ENCODE results near the gene SLIT2. TPM values are rescaled to one million over a fixed set of nuclear protein-coding genes. Genes with fewer than 3 reads are reported as not detected.

The SLIT2 gene
- total and polyA plus RNA-seq, 2 of the 13 experiments (the other 11 are each of a cell fraction or from before 2014, with no cell fraction given): 0.03 TPM; not detected in 1

DNA sequence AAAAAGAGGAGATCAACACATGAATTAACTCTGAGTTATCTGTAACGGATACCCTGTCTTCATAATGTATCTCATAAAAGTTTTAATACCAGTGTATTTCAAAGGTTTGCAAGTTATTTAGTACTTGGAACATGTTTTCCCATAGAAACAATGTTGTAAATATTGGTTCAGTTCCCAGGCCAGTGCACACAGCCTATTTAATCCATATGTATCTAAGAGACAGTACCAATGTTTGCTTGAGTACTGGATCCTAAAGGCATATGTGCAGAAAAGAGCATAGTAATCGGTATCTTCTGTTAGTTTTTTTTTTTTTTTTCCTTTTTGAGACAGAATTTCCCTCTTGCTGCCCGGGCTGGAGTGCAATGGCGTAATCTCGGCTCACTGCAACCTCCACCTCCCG, 46.1 kb downstream of the SLIT2 start (continued):
- no peak for TF ChIP-seq KDM6A (CRISPR knock-in tag; IDR thresholded peaks at IDR 0.05; ENCODE audit: low read depth)
- TF ChIP-seq ZNF10 (CRISPR knock-in tag; IDR thresholded peaks at IDR 0.05; ENCODE audit: borderline replicate concordance, low read depth): no peak

DNA sequence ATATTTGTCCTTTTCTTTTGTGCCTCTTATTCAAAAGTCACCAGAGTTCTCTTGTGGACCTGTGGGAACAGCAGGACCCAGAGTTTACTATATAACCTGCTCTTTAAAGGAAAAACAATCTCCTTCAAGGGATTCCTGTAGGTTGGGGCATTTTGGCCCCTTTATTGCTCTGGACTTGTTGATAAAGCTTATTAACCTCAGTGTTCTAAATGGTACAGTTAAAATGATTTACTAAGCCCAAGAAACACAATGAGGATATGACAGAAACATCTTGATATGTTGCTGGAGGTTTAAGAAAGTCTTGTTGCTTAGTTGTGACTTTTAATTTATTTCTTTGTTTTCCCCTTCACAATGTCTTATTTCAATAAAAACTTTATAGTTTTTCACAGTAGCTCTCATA, 46.8 kb downstream of the SLIT2 start:
- CTCF ChIA-PET (ENCODE audit: low intra/inter-chr PET ratio, low total read pairs): no interaction called here
- no peak overlapping the region for H2AFZ ChIP-seq (ENCODE audit: low read length)
- intact Hi-C loops (cut with micrococcal nuclease; ENCODE audit: unreplicated experiment): no loop called here

DNA sequence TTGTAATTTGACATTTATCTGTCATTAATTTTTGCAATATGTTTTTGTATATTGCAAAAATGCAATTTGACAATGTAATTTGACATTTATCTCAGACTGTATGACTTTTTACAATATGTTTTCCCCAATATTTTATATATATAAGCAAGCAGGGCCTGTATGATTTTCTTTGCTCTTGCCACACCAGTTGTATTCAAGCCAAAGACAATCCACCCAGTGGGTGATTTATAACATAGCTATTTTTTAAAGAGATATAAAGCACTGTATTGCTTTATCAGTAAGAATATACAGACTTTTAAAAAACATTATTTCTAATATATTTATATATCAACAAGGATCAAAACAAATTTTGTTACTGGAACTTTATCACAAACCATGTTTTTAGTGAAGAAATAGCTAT, 47.3 kb downstream of the SLIT2 start:
- Histone ChIP-seq H3K4me1 (ENCODE audit: insufficient read depth, low read length) (no peaks in the 10 kb centered on the region), H3K36me3 (replicated peaks in 1 of 2; ENCODE audit: control insufficient read depth in 1 of 2, insufficient read depth in 2 of 2, low read length in 2 of 2) (no peaks in the 10 kb centered on the region), H3K79me2 (ENCODE audit: insufficient read depth, low read length) (no peaks in the 10 kb centered on the region), H3K27me3 (ENCODE audit: control insufficient read depth in 1 of 2, insufficient read depth in 2 of 2, low read length in 2 of 2) (no peaks in the 10 kb centered on the region), H3K9me3 (ENCODE audit: low read length) (no peaks in the 10 kb centered on the region), H2AFZ (ENCODE audit: low read length) (no peak overlapping the region), H3K4me3 (replicated peaks in 1 of 3; ENCODE audit: insufficient read depth in 1 of 3, low read depth in 2 of 3, low read length in 3 of 3) (no peak overlapping the region), H3K27ac (ENCODE audit: extremely low read length, insufficient read depth, low read length) (no peak overlapping the region), H4K20me1 (ENCODE audit: insufficient read depth, low read length) (no peaks in the 10 kb centered on the region), H3K9ac (ENCODE audit: insufficient read depth, low read depth, low read length) (no peak overlapping the region), H3K4me2 (ENCODE audit: low read depth, low read length) (no peak overlapping the region)
- BruUV-seq (replicated peaks): no TSS peak
- ATAC-seq: no peak
- ChIA-PET CTCF (ENCODE audit: low intra/inter-chr PET ratio, low total read pairs) (no interaction called here), POLR2A (no interaction called here)
- TF ChIP-seq, protein P1, sequence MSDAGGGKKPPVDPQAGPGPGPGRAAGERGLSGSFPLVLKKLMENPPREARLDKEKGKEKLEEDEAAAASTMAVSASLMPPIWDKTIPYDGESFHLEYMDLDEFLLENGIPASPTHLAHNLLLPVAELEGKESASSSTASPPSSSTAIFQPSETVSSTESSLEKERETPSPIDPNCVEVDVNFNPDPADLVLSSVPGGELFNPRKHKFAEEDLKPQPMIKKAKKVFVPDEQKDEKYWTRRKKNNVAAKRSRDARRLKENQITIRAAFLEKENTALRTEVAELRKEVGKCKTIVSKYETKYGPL (CRISPR knock-in tag; IDR thresholded peaks at IDR 0.05): no peak
- TF ChIP-seq ZFP37 (CRISPR knock-in tag; IDR thresholded peaks at IDR 0.05; ENCODE audit: borderline replicate concordance) (no peak), KDM5B (CRISPR knock-in tag; IDR thresholded peaks at IDR 0.05; ENCODE audit: borderline replicate concordance) (no peak), FOXM1 (CRISPR knock-in tag; IDR thresholded peaks at IDR 0.05) (no peak), ZNF326 (CRISPR knock-in tag; IDR thresholded peaks at IDR 0.05; ENCODE audit: borderline replicate concordance) (no peak), ZFP41 (CRISPR knock-in tag; IDR thresholded peaks at IDR 0.05; ENCODE audit: borderline replicate concordance) (no peak), KDM3A (CRISPR knock-in tag; IDR thresholded peaks at IDR 0.05; ENCODE audit: low read depth) (no peak), ZNF547 (CRISPR knock-in tag; IDR thresholded peaks at IDR 0.05) (no peak), FOXA1 (IDR thresholded peaks at IDR 0.05) (no peak), FOXA1 (CRISPR knock-in tag; IDR thresholded peaks at IDR 0.05) (no peak)
- TF ChIP-seq, protein P2, sequence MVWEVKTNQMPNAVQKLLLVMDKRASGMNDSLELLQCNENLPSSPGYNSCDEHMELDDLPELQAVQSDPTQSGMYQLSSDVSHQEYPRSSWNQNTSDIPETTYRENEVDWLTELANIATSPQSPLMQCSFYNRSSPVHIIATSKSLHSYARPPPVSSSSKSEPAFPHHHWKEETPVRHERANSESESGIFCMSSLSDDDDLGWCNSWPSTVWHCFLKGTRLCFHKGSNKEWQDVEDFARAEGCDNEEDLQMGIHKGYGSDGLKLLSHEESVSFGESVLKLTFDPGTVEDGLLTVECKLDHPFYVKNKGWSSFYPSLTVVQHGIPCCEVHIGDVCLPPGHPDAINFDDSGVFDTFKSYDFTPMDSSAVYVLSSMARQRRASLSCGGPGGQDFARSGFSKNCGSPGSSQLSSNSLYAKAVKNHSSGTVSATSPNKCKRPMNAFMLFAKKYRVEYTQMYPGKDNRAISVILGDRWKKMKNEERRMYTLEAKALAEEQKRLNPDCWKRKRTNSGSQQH (CRISPR knock-in tag; IDR thresholded peaks at IDR 0.05; ENCODE audit: low read depth): no peak
- TF ChIP-seq, protein P3, sequence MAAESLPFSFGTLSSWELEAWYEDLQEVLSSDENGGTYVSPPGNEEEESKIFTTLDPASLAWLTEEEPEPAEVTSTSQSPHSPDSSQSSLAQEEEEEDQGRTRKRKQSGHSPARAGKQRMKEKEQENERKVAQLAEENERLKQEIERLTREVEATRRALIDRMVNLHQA (CRISPR knock-in tag; IDR thresholded peaks at IDR 0.05): no peak
- TF ChIP-seq, protein P4, sequence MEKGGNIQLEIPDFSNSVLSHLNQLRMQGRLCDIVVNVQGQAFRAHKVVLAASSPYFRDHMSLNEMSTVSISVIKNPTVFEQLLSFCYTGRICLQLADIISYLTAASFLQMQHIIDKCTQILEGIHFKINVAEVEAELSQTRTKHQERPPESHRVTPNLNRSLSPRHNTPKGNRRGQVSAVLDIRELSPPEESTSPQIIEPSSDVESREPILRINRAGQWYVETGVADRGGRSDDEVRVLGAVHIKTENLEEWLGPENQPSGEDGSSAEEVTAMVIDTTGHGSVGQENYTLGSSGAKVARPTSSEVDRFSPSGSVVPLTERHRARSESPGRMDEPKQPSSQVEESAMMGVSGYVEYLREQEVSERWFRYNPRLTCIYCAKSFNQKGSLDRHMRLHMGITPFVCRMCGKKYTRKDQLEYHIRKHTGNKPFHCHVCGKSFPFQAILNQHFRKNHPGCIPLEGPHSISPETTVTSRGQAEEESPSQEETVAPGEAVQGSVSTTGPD (CRISPR knock-in tag; IDR thresholded peaks at IDR 0.05): no peak
- FAIRE-seq: no peak
- DNase-seq (ENCODE audit: low spot score): no peak
- in situ Hi-C loops (cut with HindIII; ENCODE audit: extremely low pct_ligation_motif_present, low pct_unique_long_range_greater_than_20kb) (no loop called here), intact Hi-C loops (cut with micrococcal nuclease; ENCODE audit: unreplicated experiment) (no loop called here)

More for the DNA sequence above, 46.8 kb downstream of the SLIT2 start:
- Histone ChIP-seq H3K4me3 (replicated peaks in 1 of 3; ENCODE audit: insufficient read depth in 1 of 3, low read depth in 2 of 3, low read length in 3 of 3) (no peak overlapping the region), H3K27ac (ENCODE audit: extremely low read length, insufficient read depth, low read length) (no peak overlapping the region), H3K4me1 (ENCODE audit: insufficient read depth, low read length) (no peaks in the 10 kb centered on the region), H3K36me3 (replicated peaks in 1 of 2; ENCODE audit: control insufficient read depth in 1 of 2, insufficient read depth in 2 of 2, low read length in 2 of 2) (no peaks in the 10 kb centered on the region), H3K27me3 (ENCODE audit: control insufficient read depth in 1 of 2, insufficient read depth in 2 of 2, low read length in 2 of 2) (no peaks in the 10 kb centered on the region), H3K9me3 (ENCODE audit: low read length) (no peaks in the 10 kb centered on the region), H3K9ac (ENCODE audit: insufficient read depth, low read depth, low read length) (no peak overlapping the region), H4K20me1 (ENCODE audit: insufficient read depth, low read length) (no peaks in the 10 kb centered on the region), H3K79me2 (ENCODE audit: insufficient read depth, low read length) (no peaks in the 10 kb centered on the region), H3K4me2 (ENCODE audit: low read depth, low read length) (no peak overlapping the region)
- POLR2A ChIA-PET: no interaction called here
- BruUV-seq (replicated peaks): no TSS peak
- FAIRE-seq (no peak), DNase-seq (ENCODE audit: low spot score) (no peak), ATAC-seq (no peak)
- TF ChIP-seq TAF1 (CRISPR knock-in tag; IDR thresholded peaks at IDR 0.05): no peak
- no peak for TF ChIP-seq MAFK (conservative IDR thresholded peaks at IDR 0.05 in 1 of 2, IDR thresholded peaks at IDR 0.05 in 1 of 2; ENCODE audit: low read length in 2 of 2)
- no peak for TF ChIP-seq FOXM1 (CRISPR knock-in tag; IDR thresholded peaks at IDR 0.05)
- in situ Hi-C loops (cut with HindIII; ENCODE audit: extremely low pct_ligation_motif_present, low pct_unique_long_range_greater_than_20kb): no loop called here

All from HepG2 (cell line).